HG03280 (cell line): ENCODE data around the gene ZYX.
"Not testable (repeated sequence)": the region's sequence is repeated elsewhere in the genome, so short reads cannot be mapped to it uniquely, and the experiment has no call there.

Source experiments
- ATAC-seq: cut with Tn5 transposase; IDR thresholded peaks from one replicate; pipeline ENCODE4 v1.9.1; 2021; ENCODE audit warnings: mild to moderate bottlenecking, moderate library complexity; ENCODE audit not compliant: unreplicated experiment

The ZYX gene

DNA sequence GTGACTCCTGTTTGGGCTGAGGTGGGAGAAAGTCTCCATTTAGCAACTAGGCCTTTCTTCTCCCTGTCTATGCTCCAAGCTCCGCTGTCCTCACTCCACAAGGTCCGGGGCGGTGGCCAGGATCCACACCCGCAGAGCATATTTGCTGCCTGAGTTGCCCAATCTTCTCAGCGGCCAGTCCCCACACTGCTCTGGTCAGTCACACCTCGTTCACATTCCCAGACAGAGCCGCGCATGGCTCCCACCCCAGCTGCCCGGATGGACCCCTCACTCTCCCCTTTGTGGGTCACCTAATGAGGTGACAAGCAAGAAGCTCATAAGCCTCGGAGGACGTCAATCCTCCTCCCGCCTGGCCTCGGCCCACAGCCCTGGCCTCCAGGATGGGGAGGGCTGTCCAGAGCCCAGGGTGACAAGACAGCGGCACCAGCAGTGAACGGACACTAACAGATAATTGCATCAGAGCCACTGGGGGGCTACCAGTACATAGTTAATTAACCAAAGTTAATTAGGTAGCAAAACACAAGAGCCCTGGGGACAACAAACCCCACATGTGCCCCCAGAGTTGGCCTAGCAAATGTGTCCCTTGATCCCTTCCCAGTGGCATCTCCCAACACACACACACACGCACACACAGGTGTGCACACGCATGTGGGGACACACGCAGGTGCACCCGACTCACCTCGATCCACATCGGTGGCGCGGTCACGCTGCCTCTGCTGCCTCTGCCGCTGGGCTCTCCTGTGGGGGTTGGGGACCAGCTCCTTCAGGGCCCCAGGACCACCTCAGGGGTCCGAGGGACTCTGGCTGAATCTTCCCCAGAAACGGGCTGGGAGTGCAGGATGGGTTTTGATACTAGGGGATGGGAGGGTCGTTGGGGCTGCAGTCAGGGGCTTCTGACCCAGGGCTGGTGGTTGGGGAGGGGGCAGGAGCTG lies 15.7 kb downstream of the ZYX start:
- ATAC-seq = no peak

- ATAC-seq = no peak
These were observed 16.8 kb downstream of the ZYX start for GRCh38 chr7:143397710-143398530.

DNA sequence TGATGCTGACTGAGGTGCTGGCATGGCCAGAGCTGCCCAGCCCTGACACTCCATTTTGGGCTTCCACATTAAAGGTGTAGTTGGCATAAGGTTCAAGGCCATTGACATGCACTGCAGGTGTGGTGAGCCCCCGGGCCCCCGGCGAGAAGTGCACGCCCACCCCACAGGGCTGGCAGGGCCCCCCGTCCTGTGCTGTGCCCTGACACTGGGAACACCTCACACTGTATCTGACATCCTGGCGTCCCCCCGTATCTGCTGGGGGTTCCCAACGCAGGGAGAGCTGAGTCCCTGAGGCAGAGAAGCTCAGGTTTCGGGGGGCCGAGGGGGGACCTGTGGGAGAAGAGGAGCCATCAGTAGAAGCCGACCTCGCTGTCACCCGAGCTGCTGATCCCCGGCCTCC lies 17.5 kb downstream of the ZYX start:
- no peak for ATAC-seq

GRCh38 chr7:143399151-143399550 lies 18.0 kb downstream of the ZYX start:
- no peak for ATAC-seq

DNA sequence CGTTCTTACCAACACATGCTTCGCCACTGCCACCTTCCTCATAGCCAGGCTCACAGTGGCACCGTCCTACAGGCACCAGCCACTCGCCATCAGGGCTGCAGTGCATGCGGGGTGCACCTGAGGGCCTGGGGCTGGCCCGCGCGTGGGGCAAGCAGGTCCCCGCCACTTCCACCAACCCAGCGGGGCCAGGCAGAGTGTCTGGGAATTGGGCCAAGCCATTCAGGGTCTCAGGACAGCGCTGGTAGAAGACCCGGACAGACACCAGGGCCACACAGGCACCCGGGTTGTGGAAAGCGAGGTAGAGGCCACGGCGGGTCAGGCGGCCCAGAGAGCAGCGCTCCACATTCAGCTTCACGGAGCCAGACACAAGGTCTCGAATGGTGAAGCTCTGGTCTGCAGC lies 18.5 kb downstream of the ZYX start:
- ATAC-seq = no peak

- no peak for ATAC-seq
These were observed 20.1 kb downstream of the ZYX start for GRCh38 chr7:143401265-143401664.

- ATAC-seq = not testable (repeated sequence)
These were observed 21.1 kb downstream of the ZYX start for GRCh38 chr7:143402233-143402632.

- no peak for ATAC-seq
These were observed 24.2 kb downstream of the ZYX start for GRCh38 chr7:143405173-143406001.

GRCh38 chr7:143406002-143406357 lies 24.8 kb downstream of the ZYX start:
- no peak for ATAC-seq

GRCh38 chr7:143407287-143408251 lies 26.4 kb downstream of the ZYX start:
- no peak for ATAC-seq

- ATAC-seq = no peak
These were observed 27.1 kb downstream of the ZYX start for GRCh38 chr7:143408252-143408685.

GRCh38 chr7:143408686-143409561 lies 27.8 kb downstream of the ZYX start, which contains the start of gene EPHA1:
Gene EPHA1, minus strand, starts transcription at chr7:143408856. Its CDS starts 51 bp downstream, at chr7:143408805.
- ATAC-seq = no peak

DNA sequence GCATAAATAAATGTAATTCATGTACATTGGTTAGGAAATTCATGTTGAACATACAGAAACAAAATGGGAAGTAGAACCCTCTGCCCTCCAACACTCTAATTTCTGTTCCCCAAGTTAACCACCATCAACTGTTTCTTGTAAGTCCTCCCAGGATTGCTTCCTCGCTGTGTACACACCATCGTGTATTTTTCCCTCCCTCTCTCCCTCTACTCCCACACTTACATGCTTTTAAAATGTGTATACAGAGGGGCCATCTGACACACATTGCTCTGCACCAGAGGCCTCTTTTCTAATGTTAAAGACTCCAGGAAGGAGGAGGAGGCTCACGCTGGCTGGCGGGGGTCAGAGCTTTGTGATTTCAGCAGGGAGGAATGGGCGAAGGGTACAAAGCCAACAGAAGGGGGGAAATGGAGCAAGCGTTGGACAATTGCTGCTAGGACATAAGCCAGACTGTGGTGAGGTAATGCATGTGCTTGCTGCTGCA lies 29.4 kb downstream of the ZYX start:
- no peak for ATAC-seq

GRCh38 chr7:143411976-143412708 lies 31.0 kb downstream of the ZYX start:
- ATAC-seq = no peak

GRCh38 chr7:143413123-143413522 lies 32.0 kb downstream of the ZYX start:
- no peak for ATAC-seq

DNA sequence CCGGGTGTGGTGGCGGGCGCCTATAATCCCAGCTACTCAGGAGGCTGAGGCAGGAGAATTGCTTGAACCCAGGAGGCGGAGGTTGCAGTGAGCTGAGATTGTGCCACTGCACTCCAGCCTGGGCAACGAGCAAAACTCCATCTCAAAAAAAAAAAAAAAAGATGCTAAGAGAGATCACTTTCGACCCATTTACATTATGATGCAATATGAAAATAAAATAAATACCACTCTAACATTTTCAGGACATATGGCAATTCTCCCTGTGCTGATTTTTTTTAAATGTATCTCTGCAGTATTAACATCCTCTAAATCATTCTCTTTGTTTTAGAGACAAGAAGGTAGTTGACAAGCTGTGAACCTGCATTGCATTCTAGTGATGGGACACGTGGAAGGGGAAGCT lies 34.1 kb downstream of the ZYX start:
- ATAC-seq = not testable (repeated sequence)

DNA sequence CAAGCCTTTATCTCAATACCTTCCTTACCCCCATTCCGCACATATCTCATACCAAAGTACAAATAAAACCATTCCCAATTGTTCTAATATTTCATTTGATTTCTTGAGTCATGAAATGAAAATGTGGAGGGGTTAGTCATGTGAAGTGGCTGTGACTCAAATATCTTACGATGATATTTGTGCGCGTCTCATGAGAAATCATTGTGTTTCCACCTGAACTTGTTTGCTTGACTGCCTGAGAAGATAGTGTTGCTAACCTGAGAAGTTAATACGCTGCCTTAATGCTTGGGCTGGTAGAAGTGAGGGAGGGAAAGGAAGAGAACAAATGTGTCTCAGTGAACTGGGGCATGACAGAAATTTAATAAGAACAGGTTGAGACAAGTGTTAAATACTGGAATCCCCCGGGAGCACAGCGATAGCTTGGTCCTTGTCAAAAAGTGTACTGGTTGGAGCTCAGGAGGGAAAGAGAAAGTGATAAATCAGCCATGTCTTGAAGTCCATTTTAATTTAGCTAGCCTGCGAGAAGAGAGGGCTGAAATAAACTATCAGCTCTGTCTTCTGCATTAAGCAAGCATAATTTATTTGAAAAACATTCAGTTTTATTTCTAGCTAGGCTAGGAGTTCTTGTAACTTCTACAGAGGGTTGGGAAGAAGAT lies 34.7 kb downstream of the ZYX start:
- no peak for ATAC-seq
